Measurements from ENCODE around the gene CDX4. TPM values are rescaled to one million over a fixed set of nuclear protein-coding genes. Genes with fewer than 3 reads are reported as not detected.

The CDX4 gene, protein sequence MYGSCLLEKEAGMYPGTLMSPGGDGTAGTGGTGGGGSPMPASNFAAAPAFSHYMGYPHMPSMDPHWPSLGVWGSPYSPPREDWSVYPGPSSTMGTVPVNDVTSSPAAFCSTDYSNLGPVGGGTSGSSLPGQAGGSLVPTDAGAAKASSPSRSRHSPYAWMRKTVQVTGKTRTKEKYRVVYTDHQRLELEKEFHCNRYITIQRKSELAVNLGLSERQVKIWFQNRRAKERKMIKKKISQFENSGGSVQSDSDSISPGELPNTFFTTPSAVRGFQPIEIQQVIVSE
- total RNA-seq, result not detected in 2 replicates

DNA sequence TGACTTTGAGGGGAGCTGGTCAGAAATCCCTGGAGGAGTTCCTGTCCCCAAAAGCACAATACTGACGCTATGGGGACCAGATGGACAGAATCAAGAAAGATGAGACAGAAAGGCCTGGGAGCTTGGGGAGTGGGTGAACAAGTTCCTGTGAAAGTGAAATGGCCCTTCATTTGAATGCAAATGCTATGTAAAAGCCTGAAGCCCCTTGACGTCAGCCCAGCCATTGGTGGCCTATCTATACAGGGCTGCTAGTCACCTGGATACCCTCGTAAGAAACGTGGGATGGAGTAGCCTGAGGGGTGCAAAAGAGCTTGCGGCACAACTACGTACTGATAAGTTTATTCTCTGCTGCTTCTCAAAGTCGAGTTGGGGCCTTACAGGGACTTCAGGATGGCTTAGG lies at the start of gene CDX4:
Gene CDX4, plus strand, starts transcription at position 223 of the 400 bp plus-strand sequence. CDS start 201 bp downstream, outside the sequence.
- H3K4me3 ChIP-seq (ENCODE audit: low read depth, low read length), result no peak within 1 kb of the TSS
- TF ChIP-seq, protein P1, sequence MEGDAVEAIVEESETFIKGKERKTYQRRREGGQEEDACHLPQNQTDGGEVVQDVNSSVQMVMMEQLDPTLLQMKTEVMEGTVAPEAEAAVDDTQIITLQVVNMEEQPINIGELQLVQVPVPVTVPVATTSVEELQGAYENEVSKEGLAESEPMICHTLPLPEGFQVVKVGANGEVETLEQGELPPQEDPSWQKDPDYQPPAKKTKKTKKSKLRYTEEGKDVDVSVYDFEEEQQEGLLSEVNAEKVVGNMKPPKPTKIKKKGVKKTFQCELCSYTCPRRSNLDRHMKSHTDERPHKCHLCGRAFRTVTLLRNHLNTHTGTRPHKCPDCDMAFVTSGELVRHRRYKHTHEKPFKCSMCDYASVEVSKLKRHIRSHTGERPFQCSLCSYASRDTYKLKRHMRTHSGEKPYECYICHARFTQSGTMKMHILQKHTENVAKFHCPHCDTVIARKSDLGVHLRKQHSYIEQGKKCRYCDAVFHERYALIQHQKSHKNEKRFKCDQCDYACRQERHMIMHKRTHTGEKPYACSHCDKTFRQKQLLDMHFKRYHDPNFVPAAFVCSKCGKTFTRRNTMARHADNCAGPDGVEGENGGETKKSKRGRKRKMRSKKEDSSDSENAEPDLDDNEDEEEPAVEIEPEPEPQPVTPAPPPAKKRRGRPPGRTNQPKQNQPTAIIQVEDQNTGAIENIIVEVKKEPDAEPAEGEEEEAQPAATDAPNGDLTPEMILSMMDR (IDR thresholded peaks at IDR 0.05; ENCODE audit: insufficient read depth, low read depth, low read length), result no peak
- DNase-seq (ENCODE audit: low read depth), result no peak

DNA sequence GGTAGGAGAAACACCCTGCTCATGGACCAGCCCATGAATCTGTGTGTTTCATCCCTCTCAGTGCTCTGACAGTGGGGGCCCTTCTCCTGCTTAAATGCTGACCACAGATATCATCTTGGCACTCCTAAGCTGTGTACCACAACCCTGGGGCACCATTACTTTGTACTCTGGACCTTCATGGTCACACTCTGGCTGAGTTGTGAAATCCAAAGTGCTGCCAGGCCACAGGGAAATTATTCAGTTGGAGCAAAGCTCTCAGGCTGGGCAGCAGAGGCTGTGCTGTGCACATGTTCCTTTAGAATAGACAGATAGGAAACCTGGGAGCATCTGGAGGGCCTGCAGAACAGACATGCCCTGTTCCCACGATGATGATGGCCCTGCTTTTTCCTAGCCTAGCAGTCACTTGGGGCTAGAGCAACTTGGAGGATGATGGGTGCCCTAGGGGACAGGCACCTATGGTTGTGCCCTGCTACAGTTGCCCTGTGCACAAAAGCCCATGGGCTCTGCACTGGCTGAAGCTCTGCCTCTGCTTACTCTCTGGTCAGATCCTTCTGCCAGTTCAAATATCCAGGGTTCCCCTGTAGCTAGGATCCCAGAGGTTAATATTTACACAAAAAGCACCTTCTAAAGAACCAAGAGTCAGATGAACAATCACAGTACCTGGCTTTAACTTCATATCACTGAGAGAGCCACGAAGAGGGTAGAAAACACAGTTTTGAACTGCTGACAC lies 48.5 kb upstream of the CDX4 start:
- TF ChIP-seq, protein P1 (IDR thresholded peaks at IDR 0.05; ENCODE audit: insufficient read depth, low read depth, low read length), result no peak
- no peak for DNase-seq (ENCODE audit: low read depth)

DNA sequence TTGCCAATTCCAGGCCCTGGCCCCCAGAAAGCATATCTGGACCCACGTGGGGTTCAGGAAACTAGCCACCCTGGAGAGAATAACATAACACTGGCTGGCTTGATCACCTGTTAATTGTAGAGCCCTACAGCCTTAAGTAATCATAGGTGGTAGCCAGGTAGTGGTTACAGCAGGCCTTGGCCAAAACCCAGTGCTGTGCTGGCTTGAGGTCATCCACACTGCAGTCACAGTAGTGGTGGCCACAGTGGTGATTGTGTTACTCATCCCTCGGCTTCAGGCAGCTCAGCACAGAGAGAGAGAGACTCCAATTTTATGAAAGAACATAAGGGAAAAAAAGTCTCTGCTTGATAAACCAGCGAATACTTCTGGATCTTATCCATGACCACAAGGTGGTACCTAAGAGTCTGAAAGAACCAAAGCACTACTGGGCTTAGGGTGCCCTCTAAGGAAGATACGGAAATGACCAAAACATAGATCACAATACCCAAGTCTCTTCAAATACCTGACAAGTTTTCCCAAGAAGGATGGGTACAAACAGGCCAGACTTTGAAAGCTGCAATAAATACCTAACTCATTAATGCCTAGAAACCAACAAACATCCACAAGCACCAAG lies 46.6 kb upstream of the CDX4 start:
- no peak for DNase-seq (ENCODE audit: low read depth)
- H3K4me3 ChIP-seq (ENCODE audit: low read depth, low read length), result no peak overlapping the region
- TF ChIP-seq, protein P1 (IDR thresholded peaks at IDR 0.05; ENCODE audit: insufficient read depth, low read depth, low read length), result no peak

More for the DNA sequence above, 48.5 kb upstream of the CDX4 start:
- no peak overlapping the region for H3K4me3 ChIP-seq (ENCODE audit: low read depth, low read length)

DNA sequence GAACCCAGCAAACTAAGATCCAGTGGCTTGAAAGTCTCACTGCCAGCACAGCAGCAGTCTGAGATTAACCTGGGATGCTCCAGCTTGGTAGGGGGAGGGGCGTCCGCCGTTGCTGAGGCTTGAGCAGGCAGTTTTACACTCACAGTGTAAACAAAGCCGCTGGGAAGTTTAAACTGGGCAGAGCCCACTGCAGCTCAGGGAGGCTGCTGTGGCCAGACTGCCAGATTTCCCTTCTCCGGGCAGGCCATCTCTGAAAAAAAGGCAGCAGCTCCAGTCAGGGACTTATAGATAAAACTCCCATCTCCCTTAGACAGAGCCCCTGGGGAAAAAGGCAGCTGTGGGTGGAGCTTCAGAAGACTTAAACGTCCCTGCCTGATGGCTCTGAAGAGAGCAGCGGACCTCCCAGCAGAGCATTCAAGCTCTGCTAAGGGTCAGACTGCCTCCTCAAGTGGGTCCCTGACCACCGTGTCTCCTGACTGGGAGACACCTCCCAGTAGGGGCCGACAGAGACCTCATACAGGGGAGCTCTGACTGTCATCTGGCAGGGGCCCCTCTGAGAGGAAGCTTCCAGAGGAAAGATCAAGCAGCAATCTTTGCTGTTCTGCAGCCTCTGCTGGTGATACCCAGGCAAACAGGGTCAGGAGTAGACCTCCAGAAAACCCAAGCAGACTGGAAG lies 45.1 kb upstream of the CDX4 start:
- no peak overlapping the region for H3K4me3 ChIP-seq (ENCODE audit: low read depth, low read length)
- DNase-seq (ENCODE audit: low read depth), result no peak
- TF ChIP-seq, protein P1 (IDR thresholded peaks at IDR 0.05; ENCODE audit: insufficient read depth, low read depth, low read length), result no peak

DNA sequence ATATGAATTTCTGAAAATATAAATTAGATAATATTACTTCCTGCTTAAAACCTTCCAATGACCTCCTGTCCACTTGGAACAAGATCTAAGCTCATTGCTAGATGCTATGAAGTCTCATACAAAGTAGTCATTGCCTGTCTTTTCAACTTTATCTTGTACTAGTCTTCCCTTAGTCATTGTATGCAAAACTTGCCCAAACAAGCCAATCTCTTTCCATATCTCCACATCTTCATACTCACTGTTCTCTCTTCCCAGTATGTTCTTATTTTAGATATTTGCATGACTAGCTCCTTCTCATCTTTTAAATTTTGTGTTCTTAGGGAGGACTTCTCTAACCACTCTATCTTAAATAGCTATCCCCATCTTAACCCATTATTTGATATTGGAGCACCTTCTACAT lies 33.9 kb upstream of the CDX4 start:
- TF ChIP-seq, protein P1 (IDR thresholded peaks at IDR 0.05; ENCODE audit: insufficient read depth, low read depth, low read length), result no peak
- DNase-seq (ENCODE audit: low read depth), result no peak
- no peak overlapping the region for H3K4me3 ChIP-seq (ENCODE audit: low read depth, low read length)

DNA sequence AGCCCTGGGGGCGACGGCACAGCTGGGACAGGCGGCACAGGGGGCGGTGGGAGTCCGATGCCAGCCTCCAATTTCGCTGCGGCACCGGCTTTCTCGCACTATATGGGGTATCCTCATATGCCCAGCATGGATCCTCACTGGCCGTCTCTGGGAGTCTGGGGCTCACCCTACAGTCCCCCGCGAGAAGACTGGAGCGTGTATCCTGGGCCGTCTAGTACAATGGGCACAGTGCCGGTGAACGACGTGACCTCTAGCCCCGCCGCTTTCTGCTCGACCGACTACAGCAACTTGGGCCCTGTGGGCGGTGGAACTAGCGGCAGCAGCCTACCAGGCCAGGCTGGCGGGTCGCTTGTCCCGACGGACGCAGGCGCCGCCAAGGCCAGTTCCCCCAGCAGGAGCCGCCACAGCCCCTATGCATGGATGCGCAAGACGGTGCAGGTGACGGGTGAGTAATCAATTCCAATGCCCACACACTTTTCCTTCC lies 500 bp downstream of the CDX4 start:
- DNase-seq (ENCODE audit: low read depth), result no peak
- no peak overlapping the region for H3K4me3 ChIP-seq (ENCODE audit: low read depth, low read length)
- TF ChIP-seq, protein P1 (IDR thresholded peaks at IDR 0.05; ENCODE audit: insufficient read depth, low read depth, low read length), result no peak
